ENCODE measurements around the gene DPP4. TPM values are rescaled to one million over a fixed set of nuclear protein-coding genes. Genes with fewer than 3 reads are reported as not detected.

The DPP4 gene
- total RNA-seq, 1 donor from 2014 or later, result 137 TPM

DNA sequence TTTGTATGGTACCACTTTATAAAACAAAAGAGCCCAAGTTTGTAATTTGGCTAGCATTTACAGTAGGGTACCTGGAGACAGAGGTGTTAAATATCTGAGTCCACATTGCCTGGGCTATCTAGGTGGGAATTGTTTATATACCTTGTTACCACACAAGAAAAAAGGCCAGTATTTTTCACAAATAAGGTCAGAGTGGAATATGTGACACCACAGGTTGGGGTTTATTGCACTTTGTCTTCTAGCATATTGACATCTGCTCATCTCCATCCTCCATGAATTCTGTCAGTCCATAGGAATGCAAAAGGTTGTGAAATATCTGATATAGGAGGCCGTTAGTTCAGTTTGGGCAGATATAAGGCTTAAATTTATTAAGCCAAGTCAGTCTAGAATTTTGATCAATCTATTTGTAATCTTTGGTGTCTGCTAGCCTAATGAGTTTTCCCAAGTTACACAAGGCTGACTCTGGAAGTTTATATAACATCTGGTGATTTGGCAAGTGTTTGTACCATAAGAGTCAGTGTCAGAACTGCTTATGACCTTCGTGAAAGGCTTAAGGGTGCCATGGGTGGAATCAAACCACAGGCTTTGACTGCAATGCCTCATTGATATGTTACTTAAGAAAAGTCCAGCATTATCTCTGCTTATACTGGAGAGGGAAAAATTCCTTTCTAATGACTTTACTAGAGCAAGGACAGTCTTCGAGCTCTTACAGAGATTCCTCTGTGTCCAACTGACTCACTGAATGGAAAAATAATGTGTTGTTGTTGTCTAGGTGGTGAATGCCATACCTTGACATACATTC lies 11.3 kb upstream of the DPP4 start:
- intact Hi-C loops (cut with micrococcal nuclease), result no loop called here

DNA sequence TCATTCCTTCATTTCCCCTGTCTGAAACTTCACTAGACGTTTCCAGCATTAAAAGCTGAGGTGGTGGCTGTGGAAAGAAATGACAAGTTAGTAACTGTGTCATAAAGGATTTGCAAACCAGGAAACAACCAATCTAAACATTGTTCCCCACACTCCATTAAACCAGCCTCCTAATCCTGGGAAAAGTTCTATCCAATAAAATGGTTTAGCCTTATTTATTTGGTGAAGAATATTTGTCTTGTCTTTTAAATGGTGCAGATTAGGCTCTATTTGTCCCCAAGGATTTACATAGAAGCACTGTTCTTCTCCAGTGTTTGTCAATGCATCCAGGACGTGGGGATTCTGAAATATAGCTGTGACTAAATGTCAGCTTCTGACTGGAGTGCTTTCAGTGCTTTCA lies 10.5 kb upstream of the DPP4 start:
- intact Hi-C loops (cut with micrococcal nuclease), result no loop called here

DNA sequence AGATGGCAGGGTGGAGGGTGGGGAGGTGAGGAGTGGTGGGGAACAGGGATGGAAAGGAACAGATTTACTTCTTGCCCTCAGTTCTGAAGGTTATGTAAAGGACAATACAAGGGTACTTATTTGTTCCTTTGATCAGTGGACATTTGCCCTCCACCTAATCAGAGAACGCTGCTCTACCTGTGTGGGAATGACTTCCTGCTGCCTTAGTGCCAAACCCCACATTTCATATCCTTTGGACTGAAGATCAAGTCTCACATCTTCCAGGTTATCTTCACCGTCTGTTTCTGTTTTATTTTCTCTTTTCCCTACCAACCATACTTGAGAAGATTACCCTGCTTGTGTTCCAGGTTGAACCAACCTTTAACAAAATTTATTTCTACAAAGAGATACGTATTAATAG lies 8.7 kb upstream of the DPP4 start:
- intact Hi-C loops (cut with micrococcal nuclease), result no loop called here

GRCh38 chr2:162082036-162082435 lies 8.0 kb upstream of the DPP4 start:
- intact Hi-C loops (cut with micrococcal nuclease), result no loop called here

DNA sequence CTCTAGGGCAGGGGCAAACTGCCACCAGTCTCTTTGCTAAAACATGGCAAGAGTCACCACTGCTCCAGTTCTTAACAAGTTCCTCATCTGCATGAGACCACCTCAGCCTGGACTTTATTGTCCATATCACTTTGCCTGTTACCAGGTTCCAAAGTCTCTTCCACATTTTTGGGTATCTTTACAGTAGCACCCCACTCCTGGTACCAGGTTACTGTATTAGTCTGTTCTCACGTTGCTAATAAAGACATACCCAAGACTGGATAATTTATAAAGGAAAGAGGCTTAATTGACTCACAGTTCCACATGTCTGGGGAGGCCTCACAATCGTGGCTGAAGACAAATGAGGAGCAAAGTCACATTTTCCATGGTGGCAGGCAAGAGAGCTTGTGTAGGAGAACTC lies 5.5 kb upstream of the DPP4 start:
- intact Hi-C loops (cut with micrococcal nuclease), result loop anchor here (10.0 kb wide), 1 partner anchor 845 kb away; no protein-coding TSS in a partner anchor

GRCh38 chr2:162075689-162076132 lies 1.7 kb upstream of the DPP4 start:
- intact Hi-C loops (cut with micrococcal nuclease), result loop anchor here (2.0 to 10.0 kb wide), 2 partner anchors 43 to 841 kb away; no protein-coding TSS in a partner anchor

- intact Hi-C loops (cut with micrococcal nuclease), result loop anchor here (2.0 to 10.0 kb wide), 4 partner anchors 44 to 840 kb away; partner anchors contain the start of gene IFIH1
Observed at GRCh38 chr2:162074928-162075688, 1.1 kb upstream of the DPP4 start.

GRCh38 chr2:162074632-162074895 lies 549 bp upstream of the DPP4 start:
- intact Hi-C loops (cut with micrococcal nuclease), result loop anchor here (2.0 to 10.0 kb wide), 4 partner anchors 44 to 840 kb away; partner anchors contain the start of gene IFIH1

DNA sequence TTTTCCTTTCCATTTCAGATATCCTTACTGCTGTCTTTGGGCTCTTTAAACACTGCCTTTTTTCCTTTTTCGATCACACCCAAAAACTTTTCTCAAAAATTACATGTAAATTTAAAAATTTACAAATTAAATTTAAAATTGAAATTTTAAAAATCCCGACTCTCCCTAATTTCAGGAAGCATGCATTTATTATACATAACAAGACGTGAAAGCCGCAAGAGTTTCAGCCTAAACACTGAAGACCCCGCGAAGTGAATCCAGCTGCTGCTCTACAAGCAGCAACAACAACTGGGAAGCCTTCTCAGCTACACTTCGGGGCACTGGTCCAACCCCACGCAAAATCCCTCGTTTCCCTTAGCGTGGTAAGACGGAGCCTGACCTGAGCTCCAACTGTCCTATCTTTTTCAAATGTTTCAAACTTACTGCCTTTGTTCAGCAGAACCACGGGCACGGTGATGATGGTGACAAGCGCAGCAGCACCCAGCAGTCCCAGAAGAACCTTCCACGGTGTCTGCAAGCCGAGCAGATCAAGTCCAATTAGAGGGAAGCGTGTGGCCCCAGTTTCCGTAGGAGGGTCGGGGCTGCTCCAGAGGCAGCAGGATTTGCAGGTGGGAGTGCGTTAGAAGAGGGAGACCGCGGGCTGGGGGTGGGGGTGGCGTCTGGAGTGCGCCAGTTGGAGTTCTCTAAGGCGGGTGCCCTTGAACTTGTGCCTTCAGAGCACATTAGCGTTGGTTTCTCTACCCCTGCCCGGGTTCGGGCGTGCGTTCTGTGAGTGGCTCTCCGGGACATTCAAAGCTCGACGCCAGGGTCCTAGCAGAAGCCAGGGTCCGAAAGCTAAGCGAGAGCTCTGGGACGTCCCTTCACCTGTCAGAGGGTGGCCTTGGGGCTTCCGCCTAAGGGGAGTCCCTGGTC lies 783 bp downstream of the DPP4 start:
- intact Hi-C loops (cut with micrococcal nuclease), result loop anchor here (1.0 to 10.0 kb wide), 7 partner anchors 10 to 838 kb away; partner anchors contain the start of gene IFIH1

GRCh38 chr2:162072181-162072702 lies 1.8 kb downstream of the DPP4 start:
- intact Hi-C loops (cut with micrococcal nuclease), result loop anchor here (1.0 to 10.0 kb wide), 6 partner anchors 9 to 837 kb away; partner anchors contain the start of gene IFIH1

DNA sequence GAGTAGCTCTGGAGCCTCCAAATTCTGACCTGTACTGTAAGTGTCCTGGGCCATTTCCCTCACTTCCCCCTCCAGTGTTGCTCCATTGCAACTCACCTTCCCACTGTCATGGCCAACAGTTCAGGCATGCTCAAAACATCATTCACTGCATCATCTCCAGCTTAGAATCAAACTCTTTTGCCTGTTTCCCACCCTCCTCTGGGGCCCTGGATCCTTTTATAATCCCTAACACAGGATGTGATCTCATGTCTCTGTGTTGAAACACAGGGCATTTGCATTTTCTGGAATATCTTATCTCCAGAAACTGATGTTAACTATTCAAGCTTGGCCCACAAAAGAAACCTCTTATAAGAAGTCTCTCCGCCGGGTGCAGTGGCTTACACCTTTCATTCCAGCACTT lies 3.0 kb downstream of the DPP4 start:
- intact Hi-C loops (cut with micrococcal nuclease), result loop anchor here (5.0 to 10.0 kb wide), 3 partner anchors 79 to 836 kb away; partner anchors contain the start of gene IFIH1

- intact Hi-C loops (cut with micrococcal nuclease), result loop anchor here (5.0 to 10.0 kb wide), 3 partner anchors 78 to 836 kb away; partner anchors contain the start of gene IFIH1
Observed at GRCh38 chr2:162070228-162070936, 3.6 kb downstream of the DPP4 start.

GRCh38 chr2:162069267-162069903 lies 4.6 kb downstream of the DPP4 start:
- intact Hi-C loops (cut with micrococcal nuclease), result no loop called here

DNA sequence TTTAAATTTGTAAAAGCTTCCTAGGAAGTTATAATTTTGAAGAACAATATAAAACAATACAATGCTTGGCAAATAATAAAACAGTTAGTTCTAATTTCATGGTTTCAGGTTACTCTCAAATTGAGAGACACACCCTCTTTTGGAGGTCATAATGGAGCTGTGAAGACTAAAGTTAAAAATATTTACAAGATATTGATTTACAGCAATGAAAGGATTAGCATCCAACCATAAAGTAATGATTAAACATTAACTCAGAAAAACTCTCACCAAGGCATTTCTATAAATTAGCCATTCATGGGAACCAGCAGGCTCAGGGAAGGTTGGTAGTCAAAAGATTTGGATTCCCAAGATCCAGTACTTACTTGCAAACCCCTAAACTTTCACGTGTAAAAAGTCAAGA lies 6.4 kb downstream of the DPP4 start:
- intact Hi-C loops (cut with micrococcal nuclease), result no loop called here

- intact Hi-C loops (cut with micrococcal nuclease), result no loop called here
Observed at GRCh38 chr2:162065767-162066166, 8.2 kb downstream of the DPP4 start.

- intact Hi-C loops (cut with micrococcal nuclease), result loop anchor here (1.0 kb wide), 1 partner anchor 8 kb away; no protein-coding TSS in a partner anchor
Observed at GRCh38 chr2:162063899-162064298, 10.1 kb downstream of the DPP4 start.

- intact Hi-C loops (cut with micrococcal nuclease), result loop anchor here (1.0 kb wide), 1 partner anchor 9 kb away; no protein-coding TSS in a partner anchor
Observed at GRCh38 chr2:162063281-162063680, 10.7 kb downstream of the DPP4 start.

DNA sequence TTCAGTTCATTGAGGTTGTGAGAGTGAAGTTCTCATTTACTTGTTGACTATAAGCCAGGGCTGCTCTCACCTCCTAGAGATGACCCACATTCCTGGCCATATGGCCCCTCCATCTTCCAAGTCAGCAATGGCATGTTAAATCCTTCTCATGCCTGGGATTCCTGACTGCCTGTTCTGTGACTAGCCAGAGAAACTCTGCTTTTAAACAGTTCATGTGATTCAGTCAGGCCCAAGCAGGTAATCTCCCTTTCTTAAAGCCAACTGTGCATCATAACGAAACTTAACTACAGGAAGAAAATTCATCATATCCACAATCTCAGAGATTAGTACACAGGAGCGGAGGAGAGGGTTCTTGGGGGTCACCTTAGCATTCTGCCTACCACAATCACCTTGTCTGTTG lies 11.5 kb downstream of the DPP4 start:
- intact Hi-C loops (cut with micrococcal nuclease), result no loop called here

GRCh38 chr2:162061021-162061420 lies 13.0 kb downstream of the DPP4 start:
- intact Hi-C loops (cut with micrococcal nuclease), result no loop called here

DNA sequence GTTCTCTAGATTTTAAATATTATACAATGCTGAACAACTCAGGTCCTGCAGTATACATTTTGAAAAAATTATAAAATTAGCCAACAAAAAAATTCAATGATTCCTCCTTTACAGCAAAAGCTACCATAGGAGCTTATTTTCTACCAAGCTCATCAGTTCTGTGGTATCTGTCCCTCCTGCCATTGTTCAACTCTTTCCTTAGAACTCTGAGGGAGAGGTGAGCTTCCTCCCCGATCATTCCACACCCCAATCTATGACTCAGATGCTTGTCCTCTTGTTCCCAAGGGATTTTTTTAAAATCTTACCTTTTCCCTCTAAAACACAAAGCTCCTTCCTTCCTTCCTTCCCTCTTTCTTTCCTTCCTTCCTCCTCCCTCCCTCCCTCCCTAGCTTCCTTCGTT lies 13.5 kb downstream of the DPP4 start:
- intact Hi-C loops (cut with micrococcal nuclease), result no loop called here
